ENCODE results near the gene CRIP2.

CRIP2 gene

GRCh38 chr14:105495990-105496830 lies 21.6 kb downstream of the CRIP2 start:
- TF ChIP-seq CTCF (IDR thresholded peaks at IDR 0.05; ENCODE audit: low read depth, low read length): no peak

GRCh38 chr14:105496831-105497591 lies 22.4 kb downstream of the CRIP2 start:
- TF ChIP-seq CTCF (IDR thresholded peaks at IDR 0.05; ENCODE audit: low read depth, low read length): no peak
- no peak for DNase-seq (ENCODE audit: extremely low read depth, low read depth)

More at GRCh38 chr14:105495990-105496830, 21.6 kb downstream of the CRIP2 start:
- DNase-seq (ENCODE audit: extremely low read depth, low read depth): no peak

- no peak for DNase-seq (ENCODE audit: extremely low read depth, low read depth)
- no peak for TF ChIP-seq CTCF (IDR thresholded peaks at IDR 0.05; ENCODE audit: low read depth, low read length)
Observed at GRCh38 chr14:105497671-105498429, 23.2 kb downstream of the CRIP2 start.

- no peak for TF ChIP-seq CTCF (IDR thresholded peaks at IDR 0.05; ENCODE audit: low read depth, low read length)
- no peak for DNase-seq (ENCODE audit: extremely low read depth, low read depth)
Observed at GRCh38 chr14:105498430-105499255, 24.0 kb downstream of the CRIP2 start.

GRCh38 chr14:105499256-105500035 lies 24.8 kb downstream of the CRIP2 start:
- no peak for TF ChIP-seq CTCF (IDR thresholded peaks at IDR 0.05; ENCODE audit: low read depth, low read length)
- DNase-seq (ENCODE audit: extremely low read depth, low read depth): no peak

- TF ChIP-seq CTCF (IDR thresholded peaks at IDR 0.05; ENCODE audit: low read depth, low read length): no peak
- no peak for DNase-seq (ENCODE audit: extremely low read depth, low read depth)
Observed at GRCh38 chr14:105500036-105500725, 25.6 kb downstream of the CRIP2 start.
